GM10248 (cell line): ENCODE results near the gene GCFC2.

Experiments
- CTCF ChIA-PET: fragments of 300-600 bp; sonication (Branson Sonifier 250); formaldehyde crosslinking; extraction: SDS; loops from one replicate; lab custom pipeline; 2021; ENCODE audit warnings: antibody characterized with exemption; lab: Yijun Ruan, JAX
- POLR2A ChIA-PET: fragments of 350-650 bp; sonication (Branson Sonifier 250); formaldehyde crosslinking; extraction: SDS; loops from one replicate; lab custom pipeline; 2020; ENCODE audit warnings: antibody characterized with exemption; lab: Yijun Ruan, JAX
- DNase-seq: peaks from one replicate; pipeline ENCODE4 v3.0.0; 2012; ENCODE audit errors: extremely low spot score
- TF ChIP-seq, protein P1 (sequence below): IDR thresholded peaks from 2 replicates; pipeline ENCODE4 v1.5.1; 2012; ENCODE audit warnings: mild to moderate bottlenecking, low read depth; ENCODE audit errors: extremely low read depth, missing control alignments, control extremely low read depth

The GCFC2 gene

DNA sequence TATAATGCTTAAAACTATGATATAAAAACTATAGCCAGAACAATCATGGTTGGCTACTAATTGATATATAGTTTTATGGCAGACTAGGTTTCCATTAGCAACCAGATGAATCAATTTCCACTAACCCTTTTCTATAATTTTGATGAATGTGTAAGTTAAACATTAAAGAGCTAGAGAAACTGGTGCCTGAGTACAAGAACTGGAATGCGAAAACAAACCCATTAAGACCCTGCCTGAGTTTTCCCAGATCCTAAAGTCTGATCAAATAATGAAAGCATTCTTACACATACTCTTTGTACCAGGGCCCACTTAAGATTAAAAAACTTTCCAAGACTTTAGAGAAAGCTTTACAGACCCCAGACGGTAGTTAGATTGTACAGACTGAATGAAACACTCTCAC is 42.8 kb downstream of the GCFC2 start:
- TF ChIP-seq, protein P1, sequence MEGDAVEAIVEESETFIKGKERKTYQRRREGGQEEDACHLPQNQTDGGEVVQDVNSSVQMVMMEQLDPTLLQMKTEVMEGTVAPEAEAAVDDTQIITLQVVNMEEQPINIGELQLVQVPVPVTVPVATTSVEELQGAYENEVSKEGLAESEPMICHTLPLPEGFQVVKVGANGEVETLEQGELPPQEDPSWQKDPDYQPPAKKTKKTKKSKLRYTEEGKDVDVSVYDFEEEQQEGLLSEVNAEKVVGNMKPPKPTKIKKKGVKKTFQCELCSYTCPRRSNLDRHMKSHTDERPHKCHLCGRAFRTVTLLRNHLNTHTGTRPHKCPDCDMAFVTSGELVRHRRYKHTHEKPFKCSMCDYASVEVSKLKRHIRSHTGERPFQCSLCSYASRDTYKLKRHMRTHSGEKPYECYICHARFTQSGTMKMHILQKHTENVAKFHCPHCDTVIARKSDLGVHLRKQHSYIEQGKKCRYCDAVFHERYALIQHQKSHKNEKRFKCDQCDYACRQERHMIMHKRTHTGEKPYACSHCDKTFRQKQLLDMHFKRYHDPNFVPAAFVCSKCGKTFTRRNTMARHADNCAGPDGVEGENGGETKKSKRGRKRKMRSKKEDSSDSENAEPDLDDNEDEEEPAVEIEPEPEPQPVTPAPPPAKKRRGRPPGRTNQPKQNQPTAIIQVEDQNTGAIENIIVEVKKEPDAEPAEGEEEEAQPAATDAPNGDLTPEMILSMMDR, result no peak
- DNase-seq, result no peak
- POLR2A ChIA-PET, result no interaction called here
- CTCF ChIA-PET, result interaction anchor here (1.7 to 7.6 kb wide), 3 partner anchors 11 to 27 kb away, joined by 5 to 77 read pairs (median 18); no protein-coding TSS in a partner anchor

DNA sequence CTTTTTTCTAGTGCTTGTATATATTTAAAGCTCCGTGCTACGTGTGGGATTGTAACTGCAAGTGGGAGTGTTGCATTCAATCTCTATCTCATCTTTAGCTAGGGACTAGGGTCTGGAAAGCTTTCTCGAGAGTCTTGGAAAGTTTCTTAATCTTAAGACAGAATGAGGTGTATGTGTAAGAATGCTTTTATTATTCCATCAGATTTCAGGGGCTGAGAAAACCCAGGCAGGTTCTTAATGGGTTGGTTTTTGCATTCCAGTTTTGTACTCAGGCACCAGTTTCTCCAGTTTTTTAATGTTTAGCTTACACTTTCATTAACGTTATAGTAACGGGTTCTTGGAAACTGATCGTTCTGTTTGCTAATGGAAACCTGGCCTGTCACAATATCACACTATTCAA is 43.8 kb downstream of the GCFC2 start:
- TF ChIP-seq, protein P1, result no peak
- ChIA-PET CTCF (interaction anchor here (1.0 to 7.6 kb wide), 5 partner anchors 10 to 27 kb away, joined by 3 to 77 read pairs (median 3); no protein-coding TSS in a partner anchor), POLR2A (no interaction called here)
- DNase-seq, result no peak

DNA sequence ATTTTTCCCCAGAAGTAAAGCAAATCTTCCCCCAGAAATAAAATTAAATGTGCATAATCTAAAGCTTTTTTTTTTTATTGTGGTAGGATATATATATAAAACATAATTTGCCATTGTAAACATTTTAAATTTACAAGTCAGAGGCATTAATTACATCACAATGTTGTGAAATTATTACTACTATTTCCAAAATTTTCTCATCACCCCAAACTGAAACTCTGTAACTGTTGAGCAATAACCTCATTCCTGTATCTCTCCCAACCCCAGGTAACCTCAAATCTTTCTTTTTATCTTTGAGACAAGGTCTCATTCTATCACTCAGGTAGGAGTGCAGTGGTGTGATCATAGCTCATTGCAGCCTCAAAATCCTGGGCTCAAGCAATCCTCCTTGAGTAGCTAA is 52.9 kb downstream of the GCFC2 start:
- ChIA-PET CTCF (interaction anchor here (1.4 to 1.7 kb wide), 4 partner anchors 9 to 24 kb away, joined by 3 to 10 read pairs (median 6); no protein-coding TSS in a partner anchor), POLR2A (no interaction called here)
- no peak for DNase-seq
- TF ChIP-seq, protein P1, result no peak

DNA sequence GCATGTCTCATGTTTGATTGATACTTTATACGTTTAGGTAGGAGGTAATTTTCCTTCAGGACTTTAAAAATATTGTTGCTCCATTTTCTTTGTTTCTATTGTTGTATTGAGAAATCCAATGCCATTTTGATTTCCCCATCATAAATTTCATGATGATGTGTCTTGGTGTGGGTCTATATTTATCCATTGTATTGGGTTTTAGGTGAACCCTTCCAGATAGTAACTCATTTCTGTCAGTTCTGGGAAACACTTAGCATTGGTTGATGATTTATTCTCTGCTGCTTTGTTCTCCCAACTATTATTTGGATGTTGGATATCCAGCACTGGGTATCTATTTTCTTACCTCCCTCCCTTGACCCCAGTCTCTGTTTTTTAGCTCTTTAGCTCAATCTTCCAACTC is 54.2 kb downstream of the GCFC2 start:
- TF ChIP-seq, protein P1, result no peak
- no peak for DNase-seq
- CTCF ChIA-PET, result interaction anchor here (1.2 to 1.7 kb wide), 5 partner anchors 9 to 25 kb away, joined by 3 to 10 read pairs (median 3); no protein-coding TSS in a partner anchor
- POLR2A ChIA-PET, result no interaction called here

DNA sequence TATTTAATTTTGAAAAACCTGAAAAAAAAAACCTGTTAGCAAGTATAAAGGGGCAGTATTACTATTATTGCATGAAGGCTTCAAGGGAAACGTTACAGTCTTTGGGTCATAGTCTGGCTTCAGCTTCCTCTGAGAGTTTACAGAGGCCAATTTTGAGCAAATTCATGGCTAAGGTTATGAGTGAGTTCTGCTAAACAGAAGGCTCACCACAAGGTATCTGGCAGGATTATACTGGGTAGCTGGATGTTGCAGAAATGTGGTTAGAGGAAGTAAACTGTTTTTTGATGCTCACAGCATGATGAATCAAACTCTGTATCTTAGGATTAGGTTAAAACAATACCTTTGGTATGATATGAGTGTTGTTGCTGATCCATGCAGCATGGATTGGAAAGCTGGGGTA is 54.9 kb downstream of the GCFC2 start:
- CTCF ChIA-PET, result interaction anchor here (1.2 to 1.7 kb wide), 5 partner anchors 8 to 28 kb away, joined by 3 to 5 read pairs (median 3); no protein-coding TSS in a partner anchor
- POLR2A ChIA-PET, result no interaction called here
- TF ChIP-seq, protein P1, result no peak
- no peak for DNase-seq

DNA sequence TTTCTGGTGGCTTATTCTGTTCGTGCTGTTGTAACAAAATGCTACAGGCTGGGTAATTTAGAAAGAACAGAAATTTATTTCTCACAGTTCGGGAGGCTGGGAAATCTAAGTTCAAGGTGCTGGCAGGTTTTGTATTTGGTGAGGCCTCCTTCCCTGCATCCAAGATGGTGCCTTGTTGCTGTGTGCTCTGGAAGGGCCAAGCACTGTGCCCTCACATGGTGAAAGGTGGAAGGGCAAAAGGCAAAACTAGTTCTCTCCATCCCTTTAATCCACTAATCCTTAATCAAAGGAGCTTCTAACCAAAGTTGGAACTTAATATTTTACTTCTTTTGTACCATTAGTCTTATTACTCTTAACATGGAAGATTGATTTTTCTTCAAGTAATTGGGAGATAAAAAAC is 56.7 kb downstream of the GCFC2 start:
- ChIA-PET POLR2A (no interaction called here), CTCF (interaction anchor here (0.8 to 1.5 kb wide), 3 partner anchors 13 to 26 kb away, joined by 3 read pairs; no protein-coding TSS in a partner anchor)
- TF ChIP-seq, protein P1, result no peak
- no peak for DNase-seq
